GM23338 (cell line): ENCODE results near the gene MOXD1. TPM values are rescaled to one million over a fixed set of nuclear protein-coding genes. Genes with fewer than 3 reads are reported as not detected.

Experiments used
- ATAC-seq: fragments of 200-7000 bp; cut with Tn5 transposase; 3 replicates; pipeline ENCODE4 v1.9.1; 2020
- DNase-seq: peaks from one replicate; pipeline ENCODE4 v3.0.0-alpha.2; 2015; ENCODE audit warnings: low spot score
- H2AFZ ChIP-seq: fragments of 200-600 bp; sonication (generic); 2 replicates; pipeline ENCODE4 v1.8.0; 2016; ENCODE audit warnings: antibody characterized with exemption, mild to moderate bottlenecking, moderate library complexity
- H3F3A ChIP-seq: fragments of 200-600 bp; sonication (generic); replicated peaks from 2 replicates; pipeline ENCODE4 v1.8.0; 2017; ENCODE audit warnings: antibody characterized with exemption, mixed run types, low read depth
- H3K27ac ChIP-seq: fragments of 200-600 bp; sonication (generic); 2 replicates; pipeline ENCODE4 v1.6.1; 2016; ENCODE audit warnings: low read depth
- H3K27me3 ChIP-seq: fragments of 200-600 bp; sonication (generic); 2 replicates; pipeline ENCODE4 v1.8.0; 2016; ENCODE audit warnings: mild to moderate bottlenecking, mixed run types, moderate library complexity; ENCODE audit not compliant: insufficient read depth
- H3K36me3 ChIP-seq: fragments of 200-600 bp; sonication (generic); 2 replicates; pipeline ENCODE4 v1.8.0; 2016; ENCODE audit warnings: mild to moderate bottlenecking; ENCODE audit not compliant: insufficient read depth
- H3K4me1 ChIP-seq: fragments of 200-600 bp; sonication (generic); 2 replicates; pipeline ENCODE4 v1.8.0; 2016; ENCODE audit warnings: mild to moderate bottlenecking, moderate library complexity; ENCODE audit not compliant: insufficient read depth
- H3K4me2 ChIP-seq: fragments of 200-600 bp; sonication (generic); 2 replicates; pipeline ENCODE4 v1.7.1; 2017; ENCODE audit warnings: mixed run types
- H3K4me3 ChIP-seq: fragments of 200-600 bp; sonication (generic); 2 replicates; pipeline ENCODE4 v1.6.1; 2016; ENCODE audit warnings: mixed run types
- H3K79me2 ChIP-seq: fragments of 200-600 bp; sonication (generic); replicated peaks from 2 replicates; pipeline ENCODE4 v1.8.0; 2017; ENCODE audit warnings: mild to moderate bottlenecking; ENCODE audit not compliant: insufficient read depth
- H3K9me2 ChIP-seq: fragments of 200-600 bp; sonication (generic); 2 replicates; pipeline ENCODE4 v1.8.0; 2017; ENCODE audit not compliant: insufficient read depth
- H4K20me1 ChIP-seq: fragments of 200-600 bp; sonication (generic); replicated peaks from 2 replicates; pipeline ENCODE4 v1.8.0; 2017; ENCODE audit warnings: mild to moderate bottlenecking; ENCODE audit not compliant: insufficient read depth
- H3K27ac Mint-ChIP-seq: 2 replicates; pipeline ENCODE4 v1.8.0; 2020; ENCODE audit warnings: inconsistent platforms, mild to moderate bottlenecking, moderate library complexity, mixed read lengths
- H3K27me3 Mint-ChIP-seq: 3 replicates; pipeline ENCODE4 v1.8.0; 2022; ENCODE audit warnings: low read depth, mild to moderate bottlenecking, moderate library complexity, mixed read lengths, inconsistent platforms; ENCODE audit not compliant: insufficient read depth, poor library complexity
- H3K36me3 Mint-ChIP-seq: 3 replicates; pipeline ENCODE4 v1.8.0; 2021; ENCODE audit warnings: low read depth, mild to moderate bottlenecking, inconsistent platforms, moderate library complexity, mixed read lengths
- H3K4me1 Mint-ChIP-seq: 3 replicates; pipeline ENCODE4 v1.8.0; 2020; ENCODE audit warnings: mild to moderate bottlenecking, inconsistent platforms, mixed read lengths
- H3K4me3 Mint-ChIP-seq: 3 replicates; pipeline ENCODE4 v1.8.0; 2021; ENCODE audit warnings: moderate library complexity, mild to moderate bottlenecking, inconsistent platforms, mixed read lengths
- H3K9me3 Mint-ChIP-seq: 3 replicates; pipeline ENCODE4 v1.8.0; 2020; ENCODE audit warnings: moderate library complexity, mild to moderate bottlenecking, inconsistent platforms, mixed read lengths
- CTCF ChIP-seq, 2 experiments: fragments of 200-600 bp in 1 of 2; sonication (generic) in 1 of 2; conservative IDR thresholded peaks; 2 replicates each; pipeline versions ENCODE4 v1.5.1 to v1.6.1; 2016 to 2017; ENCODE audit warnings: antibody characterized with exemption in 2 of 2, low read depth in 2 of 2, mild to moderate bottlenecking in 2 of 2, moderate library complexity in 1 of 2
- JUNB ChIP-seq: IDR thresholded peaks from one replicate; pipeline ENCODE4 v1.6.1; 2016; ENCODE audit warnings: antibody characterized with exemption; ENCODE audit not compliant: unreplicated experiment
- POLR2AphosphoS5 ChIP-seq: IDR thresholded peaks from 2 replicates; pipeline ENCODE4 v1.6.1; 2016; ENCODE audit warnings: antibody characterized with exemption, low read depth
- STAT1 ChIP-seq: IDR thresholded peaks from one replicate; pipeline ENCODE4 v1.6.1; 2016; ENCODE audit warnings: antibody characterized with exemption; ENCODE audit not compliant: unreplicated experiment
- ZNF114 ChIP-seq: fragments of 250-450 bp; sonication (Bioruptor Pico); IDR thresholded peaks from 2 replicates; pipeline ENCODE4 v1.5.0; 2020; ENCODE audit warnings: mild to moderate bottlenecking, moderate library complexity
- ZNF331 ChIP-seq: fragments of 250-450 bp; sonication (Bioruptor Pico); IDR thresholded peaks from 2 replicates; pipeline ENCODE4 v1.5.0; 2020; ENCODE audit warnings: low read depth, mild to moderate bottlenecking, moderate library complexity
- polyA plus RNA-seq: library from polyadenylated mRNA; unstranded; fragments of >200 nt; fragmentation: Nextera tagmentation; extraction: Ambion mirVana; gene quantifications from 2 replicates; pipeline ENCODE4 v1.2.1, GENCODE V29; 2016
- total RNA-seq: library from RNA; depleted of rRNA; stranded (reverse); fragments of >200 nt; shearing (Covaris generic); gene quantifications from 2 replicates; pipeline ENCODE4 v1.2.3, GENCODE V29; 2014
- TF ChIP-seq, protein P1 (sequence below): fragments of 250-450 bp; sonication (Bioruptor Pico); IDR thresholded peaks from 2 replicates; pipeline ENCODE4 v1.5.0; 2020; ENCODE audit warnings: mild to moderate bottlenecking, moderate library complexity
- TF ChIP-seq, protein P2 (sequence below): IDR thresholded peaks from one replicate; pipeline ENCODE4 v1.6.1; 2018; ENCODE audit warnings: antibody characterized with exemption; ENCODE audit not compliant: unreplicated experiment

Gene MOXD1
- total and polyA plus RNA-seq, 2 experiments from 2014 or later = 1.7 to 4.3 TPM

- no peaks in the 10 kb centered on the region for H3F3A ChIP-seq
- H3K4me1 ChIP-seq = no peaks in the 10 kb centered on the region
- TF ChIP-seq CTCF (conservative IDR thresholded peaks at IDR 0.05; ENCODE audit: low read depth in 2 of 2) (peak; percentile 77 to 100), STAT1 (no peak), JUNB (no peak)
- peaks cover 8% of the 10 kb centered on the region for H3K4me1 Mint-ChIP-seq
- DNase-seq = peak; percentile 89
- H3K79me2 ChIP-seq = no peaks in the 10 kb centered on the region
- H3K36me3 ChIP-seq = no peaks in the 10 kb centered on the region
- peaks cover 3% of the 10 kb centered on the region for H3K27me3 Mint-ChIP-seq
- H3K27ac ChIP-seq = no peak overlapping the region
- no peaks in the 10 kb centered on the region for H4K20me1 ChIP-seq
- peak overlapping the region; percentile 47 for H3K4me3 ChIP-seq
- H3K36me3 Mint-ChIP-seq = no peaks in the 10 kb centered on the region
- no peaks in the 10 kb centered on the region for H3K27me3 ChIP-seq
- peak overlapping the region; percentile 72 for H3K4me3 Mint-ChIP-seq
- H3K27ac Mint-ChIP-seq = no peak overlapping the region
- no peaks in the 10 kb centered on the region for H3K9me2 ChIP-seq
- H2AFZ ChIP-seq = peak overlapping the region; percentile 67; the same call in 1 of the 2 replicates
- no peaks in the 10 kb centered on the region for H3K9me3 Mint-ChIP-seq
- peak overlapping the region; percentile 67 for H3K4me2 ChIP-seq
- ATAC-seq = peak; percentile 81
These were observed 121.6 kb downstream of the MOXD1 start for GRCh38 chr6:132279592-132280139.

DNA sequence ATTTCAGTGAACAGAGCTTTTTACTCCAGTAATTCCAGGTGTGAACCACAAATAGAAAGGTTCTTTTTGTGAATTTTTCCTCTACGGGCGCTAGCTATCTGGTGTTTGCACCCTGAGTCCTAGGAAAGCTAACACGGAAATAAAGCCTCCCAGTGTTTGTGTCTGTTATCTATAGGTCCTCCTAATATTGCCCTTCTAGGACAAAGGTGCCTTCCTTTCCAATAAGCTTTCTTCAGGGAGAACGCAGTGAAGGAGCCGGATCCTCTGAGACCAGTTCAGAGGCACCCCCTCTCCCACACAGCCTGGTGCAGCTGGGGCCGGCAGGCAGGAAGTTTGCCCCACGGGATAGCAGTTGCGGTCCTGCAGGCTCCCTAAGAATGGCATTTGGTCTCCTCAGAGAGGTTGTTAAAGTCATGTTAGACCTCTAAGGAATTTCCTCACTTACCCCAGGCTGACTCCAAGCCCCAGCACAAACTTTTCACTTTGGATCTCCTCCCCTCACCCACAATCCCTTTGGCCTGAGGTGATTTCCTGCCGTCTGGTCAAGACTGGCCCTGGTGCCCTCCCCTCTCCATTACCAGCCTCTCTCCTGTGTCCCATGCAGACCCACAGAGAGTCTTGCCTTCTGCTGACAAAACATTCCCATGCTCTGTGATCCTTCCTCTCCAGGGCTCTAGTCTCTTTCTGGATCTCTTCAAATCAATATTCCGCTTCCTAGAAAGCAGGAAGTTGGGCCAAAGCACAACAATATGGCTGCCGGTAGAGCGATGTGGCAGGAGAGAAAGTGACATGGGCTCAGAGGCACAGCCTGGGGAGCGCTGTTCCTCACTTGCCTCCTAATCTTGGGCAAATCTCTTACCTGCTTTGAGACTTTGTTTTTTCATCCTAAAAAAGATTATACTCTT, 126.0 kb downstream of the MOXD1 start:
- H2AFZ ChIP-seq = peak overlapping the region; percentile 94
- H3K79me2 ChIP-seq = no peaks in the 10 kb centered on the region
- H3K9me2 ChIP-seq = no peaks in the 10 kb centered on the region
- no peaks in the 10 kb centered on the region for H3K27me3 ChIP-seq
- no peaks in the 10 kb centered on the region for H3F3A ChIP-seq
- no peak overlapping the region for H3K4me3 ChIP-seq
- no peaks in the 10 kb centered on the region for H4K20me1 ChIP-seq
- H3K9me3 Mint-ChIP-seq = no peaks in the 10 kb centered on the region
- H3K4me3 Mint-ChIP-seq = no peak overlapping the region
- peaks cover 3% of the 10 kb centered on the region for H3K27me3 Mint-ChIP-seq
- DNase-seq (peak; percentile 42), ATAC-seq (peak; percentile 61; the same call in 2 of the 3 replicates)
- H3K27ac Mint-ChIP-seq = no peak overlapping the region
- no peaks in the 10 kb centered on the region for H3K36me3 Mint-ChIP-seq
- no peaks in the 10 kb centered on the region for H3K4me1 ChIP-seq
- H3K4me2 ChIP-seq = no peak overlapping the region
- no peak overlapping the region for H3K27ac ChIP-seq
- H3K36me3 ChIP-seq = no peaks in the 10 kb centered on the region
- H3K4me1 Mint-ChIP-seq = peaks cover 17% of the 10 kb centered on the region
- TF ChIP-seq ZNF331 = no peak
- TF ChIP-seq, protein P1, sequence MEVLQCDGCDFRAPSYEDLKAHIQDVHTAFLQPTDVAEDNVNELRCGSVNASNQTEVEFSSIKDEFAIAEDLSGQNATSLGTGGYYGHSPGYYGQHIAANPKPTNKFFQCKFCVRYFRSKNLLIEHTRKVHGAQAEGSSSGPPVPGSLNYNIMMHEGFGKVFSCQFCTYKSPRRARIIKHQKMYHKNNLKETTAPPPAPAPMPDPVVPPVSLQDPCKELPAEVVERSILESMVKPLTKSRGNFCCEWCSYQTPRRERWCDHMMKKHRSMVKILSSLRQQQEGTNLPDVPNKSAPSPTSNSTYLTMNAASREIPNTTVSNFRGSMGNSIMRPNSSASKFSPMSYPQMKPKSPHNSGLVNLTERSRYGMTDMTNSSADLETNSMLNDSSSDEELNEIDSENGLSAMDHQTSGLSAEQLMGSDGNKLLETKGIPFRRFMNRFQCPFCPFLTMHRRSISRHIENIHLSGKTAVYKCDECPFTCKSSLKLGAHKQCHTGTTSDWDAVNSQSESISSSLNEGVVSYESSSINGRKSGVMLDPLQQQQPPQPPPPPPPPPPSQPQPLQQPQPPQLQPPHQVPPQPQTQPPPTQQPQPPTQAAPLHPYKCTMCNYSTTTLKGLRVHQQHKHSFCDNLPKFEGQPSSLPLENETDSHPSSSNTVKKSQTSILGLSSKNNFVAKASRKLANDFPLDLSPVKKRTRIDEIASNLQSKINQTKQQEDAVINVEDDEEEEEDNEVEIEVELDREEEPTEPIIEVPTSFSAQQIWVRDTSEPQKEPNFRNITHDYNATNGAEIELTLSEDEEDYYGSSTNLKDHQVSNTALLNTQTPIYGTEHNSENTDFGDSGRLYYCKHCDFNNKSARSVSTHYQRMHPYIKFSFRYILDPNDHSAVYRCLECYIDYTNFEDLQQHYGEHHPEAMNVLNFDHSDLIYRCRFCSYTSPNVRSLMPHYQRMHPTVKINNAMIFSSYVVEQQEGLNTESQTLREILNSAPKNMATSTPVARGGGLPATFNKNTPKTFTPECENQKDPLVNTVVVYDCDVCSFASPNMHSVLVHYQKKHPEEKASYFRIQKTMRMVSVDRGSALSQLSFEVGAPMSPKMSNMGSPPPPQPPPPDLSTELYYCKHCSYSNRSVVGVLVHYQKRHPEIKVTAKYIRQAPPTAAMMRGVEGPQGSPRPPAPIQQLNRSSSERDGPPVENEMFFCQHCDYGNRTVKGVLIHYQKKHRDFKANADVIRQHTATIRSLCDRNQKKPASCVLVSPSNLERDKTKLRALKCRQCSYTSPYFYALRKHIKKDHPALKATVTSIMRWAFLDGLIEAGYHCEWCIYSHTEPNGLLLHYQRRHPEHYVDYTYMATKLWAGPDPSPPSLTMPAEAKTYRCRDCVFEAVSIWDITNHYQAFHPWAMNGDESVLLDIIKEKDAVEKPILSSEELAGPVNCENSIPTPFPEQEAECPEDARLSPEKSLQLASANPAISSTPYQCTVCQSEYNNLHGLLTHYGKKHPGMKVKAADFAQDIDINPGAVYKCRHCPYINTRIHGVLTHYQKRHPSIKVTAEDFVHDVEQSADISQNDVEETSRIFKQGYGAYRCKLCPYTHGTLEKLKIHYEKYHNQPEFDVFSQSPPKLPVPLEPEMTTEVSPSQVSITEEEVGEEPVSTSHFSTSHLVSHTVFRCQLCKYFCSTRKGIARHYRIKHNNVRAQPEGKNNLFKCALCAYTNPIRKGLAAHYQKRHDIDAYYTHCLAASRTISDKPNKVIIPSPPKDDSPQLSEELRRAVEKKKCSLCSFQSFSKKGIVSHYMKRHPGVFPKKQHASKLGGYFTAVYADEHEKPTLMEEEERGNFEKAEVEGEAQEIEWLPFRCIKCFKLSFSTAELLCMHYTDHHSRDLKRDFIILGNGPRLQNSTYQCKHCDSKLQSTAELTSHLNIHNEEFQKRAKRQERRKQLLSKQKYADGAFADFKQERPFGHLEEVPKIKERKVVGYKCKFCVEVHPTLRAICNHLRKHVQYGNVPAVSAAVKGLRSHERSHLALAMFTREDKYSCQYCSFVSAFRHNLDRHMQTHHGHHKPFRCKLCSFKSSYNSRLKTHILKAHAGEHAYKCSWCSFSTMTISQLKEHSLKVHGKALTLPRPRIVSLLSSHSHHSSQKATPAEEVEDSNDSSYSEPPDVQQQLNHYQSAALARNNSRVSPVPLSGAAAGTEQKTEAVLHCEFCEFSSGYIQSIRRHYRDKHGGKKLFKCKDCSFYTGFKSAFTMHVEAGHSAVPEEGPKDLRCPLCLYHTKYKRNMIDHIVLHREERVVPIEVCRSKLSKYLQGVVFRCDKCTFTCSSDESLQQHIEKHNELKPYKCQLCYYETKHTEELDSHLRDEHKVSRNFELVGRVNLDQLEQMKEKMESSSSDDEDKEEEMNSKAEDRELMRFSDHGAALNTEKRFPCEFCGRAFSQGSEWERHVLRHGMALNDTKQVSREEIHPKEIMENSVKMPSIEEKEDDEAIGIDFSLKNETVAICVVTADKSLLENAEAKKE = no peak
- TF ChIP-seq, protein P2, sequence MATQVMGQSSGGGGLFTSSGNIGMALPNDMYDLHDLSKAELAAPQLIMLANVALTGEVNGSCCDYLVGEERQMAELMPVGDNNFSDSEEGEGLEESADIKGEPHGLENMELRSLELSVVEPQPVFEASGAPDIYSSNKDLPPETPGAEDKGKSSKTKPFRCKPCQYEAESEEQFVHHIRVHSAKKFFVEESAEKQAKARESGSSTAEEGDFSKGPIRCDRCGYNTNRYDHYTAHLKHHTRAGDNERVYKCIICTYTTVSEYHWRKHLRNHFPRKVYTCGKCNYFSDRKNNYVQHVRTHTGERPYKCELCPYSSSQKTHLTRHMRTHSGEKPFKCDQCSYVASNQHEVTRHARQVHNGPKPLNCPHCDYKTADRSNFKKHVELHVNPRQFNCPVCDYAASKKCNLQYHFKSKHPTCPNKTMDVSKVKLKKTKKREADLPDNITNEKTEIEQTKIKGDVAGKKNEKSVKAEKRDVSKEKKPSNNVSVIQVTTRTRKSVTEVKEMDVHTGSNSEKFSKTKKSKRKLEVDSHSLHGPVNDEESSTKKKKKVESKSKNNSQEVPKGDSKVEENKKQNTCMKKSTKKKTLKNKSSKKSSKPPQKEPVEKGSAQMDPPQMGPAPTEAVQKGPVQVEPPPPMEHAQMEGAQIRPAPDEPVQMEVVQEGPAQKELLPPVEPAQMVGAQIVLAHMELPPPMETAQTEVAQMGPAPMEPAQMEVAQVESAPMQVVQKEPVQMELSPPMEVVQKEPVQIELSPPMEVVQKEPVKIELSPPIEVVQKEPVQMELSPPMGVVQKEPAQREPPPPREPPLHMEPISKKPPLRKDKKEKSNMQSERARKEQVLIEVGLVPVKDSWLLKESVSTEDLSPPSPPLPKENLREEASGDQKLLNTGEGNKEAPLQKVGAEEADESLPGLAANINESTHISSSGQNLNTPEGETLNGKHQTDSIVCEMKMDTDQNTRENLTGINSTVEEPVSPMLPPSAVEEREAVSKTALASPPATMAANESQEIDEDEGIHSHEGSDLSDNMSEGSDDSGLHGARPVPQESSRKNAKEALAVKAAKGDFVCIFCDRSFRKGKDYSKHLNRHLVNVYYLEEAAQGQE = no peak
- TF ChIP-seq POLR2AphosphoS5 = no peak
- TF ChIP-seq ZNF114 = no peak
